Measurements from ENCODE around the gene CNP. TPM values are rescaled to one million over a fixed set of nuclear protein-coding genes. Genes with fewer than 3 reads are reported as not detected.

Gene CNP
- total RNA-seq, 4 donors from 2014 or later, result 32.6 to 133 (median 54.2) TPM

Other genes starting within 250 kb of the CNP start
- under 1 TPM in 2 of 4 donors, not detected in 2; 0.55 to 0.79 TPM for gene HAP1, start 232.2 kb upstream of the CNP start, total RNA-seq
- gene JUP, start 180.1 kb upstream of the CNP start, total RNA-seq, result 100 to 1,000 TPM; 396 to 595 (median 513) TPM
- 10 to 100 TPM; 18.7 to 39.6 (median 22.5) TPM for gene P3H4, start 154.8 kb upstream of the CNP start, total RNA-seq
- 10 to 100 TPM in 3 of 4 donors, 1 to 10 TPM in 1; 7.1 to 61.1 (median 12.6) TPM for gene FKBP10, start 153.8 kb upstream of the CNP start, total RNA-seq
- 10 to 100 TPM in 3 of 4 donors, 1 to 10 TPM in 1; 10.0 to 30.8 (median 24.6) TPM for gene NT5C3B, start 130.6 kb upstream of the CNP start, total RNA-seq
- gene KLHL10, start 129.0 kb upstream of the CNP start, total RNA-seq, result under 1 TPM in 1 of 4 donors, not detected in 3; 0.32 TPM
- gene KLHL11, start 101.4 kb upstream of the CNP start, total RNA-seq, result 10 to 100 TPM in 3 of 4 donors, 1 to 10 TPM in 1; 5.4 to 19.5 (median 15.9) TPM
- gene ACLY, start 47.8 kb upstream of the CNP start, total RNA-seq, result 10 to 100 TPM; 39.2 to 69.2 (median 51.9) TPM
- gene ODAD4, start 36.2 kb upstream of the CNP start, total RNA-seq, result under 1 TPM in 2 of 4 donors, not detected in 2; 0.32 to 0.55 TPM
- gene DNAJC7, start 50.6 kb downstream of the CNP start, total RNA-seq, result 10 to 100 TPM; 18.1 to 87.5 (median 64.5) TPM
- 10 to 100 TPM; 20.5 to 52.7 (median 35.0) TPM for gene NKIRAS2, start 53.3 kb downstream of the CNP start, total RNA-seq
- gene C17orf113, start 83.8 kb downstream of the CNP start, total RNA-seq, result 1 to 10 TPM in 2 of 4 donors, under 1 TPM in 1, not detected in 1; 0.37 to 4.1 (median 3.7) TPM
- gene ZNF385C, start 131.7 kb downstream of the CNP start, total RNA-seq, result under 1 TPM in 2 of 4 donors, not detected in 2; 0.27 to 0.48 TPM
- 10 to 100 TPM in 3 of 4 donors, 1 to 10 TPM in 1; 4.6 to 14.6 (median 12.8) TPM for gene DHX58, start 145.9 kb downstream of the CNP start, total RNA-seq
- 100 to 1,000 TPM in 1 of 4 donors, 10 to 100 TPM in 3; 16.9 to 154 (median 48.9) TPM for gene KAT2A, start 154.6 kb downstream of the CNP start, total RNA-seq
- under 1 TPM in 1 of 4 donors, not detected in 3; 0.14 TPM for gene HSPB9, start 156.0 kb downstream of the CNP start, total RNA-seq
- gene RAB5C, start 188.2 kb downstream of the CNP start, total RNA-seq, result 100 to 1,000 TPM in 2 of 4 donors, 10 to 100 TPM in 2; 40.8 to 172 (median 112) TPM
- not detected for gene KCNH4, start 214.3 kb downstream of the CNP start, total RNA-seq
- gene HCRT, start 218.7 kb downstream of the CNP start, total RNA-seq, result not detected
- gene GHDC, start 227.7 kb downstream of the CNP start, total RNA-seq, result 10 to 100 TPM; 10.8 to 34.6 (median 32.2) TPM